Measurements from ENCODE around the gene STOML1. TPM values are rescaled to one million over a fixed set of nuclear protein-coding genes. Genes with fewer than 3 reads are reported as not detected.

The STOML1 gene
- total RNA-seq, 1 experiment from 2014 or later, result 19.7 TPM

DNA sequence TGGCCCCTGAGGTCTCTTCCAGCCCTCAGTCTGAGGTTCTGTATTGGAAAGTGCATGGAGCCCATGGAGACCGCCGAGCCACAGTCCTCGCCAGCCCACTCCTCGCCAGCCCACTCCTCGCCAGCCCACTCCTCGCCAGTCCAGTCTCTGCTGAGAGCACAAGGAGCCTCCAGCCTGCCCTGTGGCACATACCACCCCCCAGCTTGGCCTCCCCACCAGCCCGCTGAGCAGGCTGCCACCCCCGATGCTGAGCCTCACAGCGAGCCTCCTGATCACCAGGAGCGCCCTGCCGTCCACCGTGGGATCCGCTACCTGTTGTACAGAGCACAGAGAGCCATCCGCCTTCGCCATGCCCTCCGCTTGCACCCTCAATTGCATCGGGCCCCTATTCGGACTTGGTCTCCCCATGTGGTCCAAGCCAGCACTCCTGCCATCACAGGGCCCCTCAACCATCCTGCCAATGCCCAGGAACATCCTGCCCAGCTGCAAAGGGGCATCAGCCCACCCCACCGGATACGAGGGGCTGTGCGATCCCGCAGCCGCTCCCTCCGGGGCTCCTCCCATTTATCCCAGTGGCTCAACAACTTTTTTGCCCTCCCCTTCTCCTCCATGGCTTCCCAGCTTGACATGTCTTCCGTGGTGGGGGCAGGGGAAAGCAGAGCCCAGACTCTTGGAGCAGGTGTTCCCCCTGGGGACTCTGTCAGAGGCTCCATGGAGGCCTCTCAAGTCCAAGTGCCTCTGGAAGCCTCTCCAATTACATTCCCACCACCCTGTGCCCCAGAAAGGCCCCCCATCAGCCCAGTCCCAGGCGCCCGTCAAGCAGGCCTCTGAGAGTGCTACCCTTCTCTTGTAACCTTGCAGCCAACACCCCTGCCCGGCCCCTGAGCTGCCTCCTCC lies 43.3 kb upstream of the STOML1 start:
- H3K36me3 Mint-ChIP-seq (ENCODE audit: insufficient read depth, unreplicated experiment), result peaks cover 42% of the 10 kb centered on the region
- intact Hi-C loops (cut with micrococcal nuclease; ENCODE audit: unreplicated experiment), result no loop called here
- H3K27ac Mint-ChIP-seq (ENCODE audit: unreplicated experiment), result no peak overlapping the region
- BruUV-seq (replicated peaks), result no TSS peak
- TF ChIP-seq, protein P1, sequence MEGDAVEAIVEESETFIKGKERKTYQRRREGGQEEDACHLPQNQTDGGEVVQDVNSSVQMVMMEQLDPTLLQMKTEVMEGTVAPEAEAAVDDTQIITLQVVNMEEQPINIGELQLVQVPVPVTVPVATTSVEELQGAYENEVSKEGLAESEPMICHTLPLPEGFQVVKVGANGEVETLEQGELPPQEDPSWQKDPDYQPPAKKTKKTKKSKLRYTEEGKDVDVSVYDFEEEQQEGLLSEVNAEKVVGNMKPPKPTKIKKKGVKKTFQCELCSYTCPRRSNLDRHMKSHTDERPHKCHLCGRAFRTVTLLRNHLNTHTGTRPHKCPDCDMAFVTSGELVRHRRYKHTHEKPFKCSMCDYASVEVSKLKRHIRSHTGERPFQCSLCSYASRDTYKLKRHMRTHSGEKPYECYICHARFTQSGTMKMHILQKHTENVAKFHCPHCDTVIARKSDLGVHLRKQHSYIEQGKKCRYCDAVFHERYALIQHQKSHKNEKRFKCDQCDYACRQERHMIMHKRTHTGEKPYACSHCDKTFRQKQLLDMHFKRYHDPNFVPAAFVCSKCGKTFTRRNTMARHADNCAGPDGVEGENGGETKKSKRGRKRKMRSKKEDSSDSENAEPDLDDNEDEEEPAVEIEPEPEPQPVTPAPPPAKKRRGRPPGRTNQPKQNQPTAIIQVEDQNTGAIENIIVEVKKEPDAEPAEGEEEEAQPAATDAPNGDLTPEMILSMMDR (IDR thresholded peaks at IDR 0.05; ENCODE audit: unreplicated experiment), result no peak
- no peaks in the 10 kb centered on the region for H3K27me3 Mint-ChIP-seq (ENCODE audit: unreplicated experiment)
- CTCF ChIA-PET, result interaction anchor here (1.3 to 2.1 kb wide), 4 partner anchors 13 to 145 kb away, joined by 3 to 90 read pairs (median 12); no protein-coding TSS in a partner anchor
- no peaks in the 10 kb centered on the region for H3K4me1 Mint-ChIP-seq (ENCODE audit: low read depth, unreplicated experiment)
- DNase-seq, result no peak
- H3K4me3 Mint-ChIP-seq (ENCODE audit: low read depth, unreplicated experiment), result no peak overlapping the region
- no peaks in the 10 kb centered on the region for H3K9me3 Mint-ChIP-seq (ENCODE audit: low read depth, unreplicated experiment)

DNA sequence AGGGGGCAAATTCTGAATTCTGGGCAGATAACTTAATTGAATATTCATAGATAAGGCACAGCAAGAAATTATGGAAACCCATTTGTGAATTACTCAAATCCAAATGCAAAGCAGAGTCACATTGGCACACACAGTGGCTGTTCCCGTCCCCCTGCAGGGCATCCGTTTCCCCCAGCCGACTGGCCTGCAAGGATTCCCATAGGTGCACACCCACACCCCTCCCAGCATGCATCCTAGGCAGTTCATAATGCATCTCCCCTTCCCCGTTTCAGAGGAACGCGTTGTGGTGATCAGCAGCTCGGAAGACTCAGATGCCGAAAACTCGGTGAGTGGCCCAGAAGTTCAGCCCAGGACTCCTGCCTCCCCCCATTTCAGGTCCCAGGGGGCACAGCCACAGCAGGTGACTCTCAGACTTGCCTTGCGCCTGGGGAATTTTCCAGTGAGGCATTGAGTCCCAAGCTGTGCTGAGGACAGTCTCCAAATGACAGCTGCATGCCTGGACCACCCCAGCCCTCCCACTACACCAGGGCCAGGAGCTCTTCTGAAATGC lies 42.2 kb upstream of the STOML1 start:
- BruUV-seq (replicated peaks), result no TSS peak
- Mint-ChIP-seq H3K9me3 (ENCODE audit: low read depth, unreplicated experiment) (no peaks in the 10 kb centered on the region), H3K27me3 (ENCODE audit: unreplicated experiment) (no peaks in the 10 kb centered on the region), H3K36me3 (ENCODE audit: insufficient read depth, unreplicated experiment) (peaks cover 42% of the 10 kb centered on the region), H3K4me1 (ENCODE audit: low read depth, unreplicated experiment) (no peaks in the 10 kb centered on the region), H3K27ac (ENCODE audit: unreplicated experiment) (no peak overlapping the region), H3K4me3 (ENCODE audit: low read depth, unreplicated experiment) (no peak overlapping the region)
- no peak for DNase-seq
- CTCF ChIA-PET, result interaction anchor here (1.5 kb wide), 1 partner anchor 14 kb away, joined by 4 read pairs; no protein-coding TSS in a partner anchor
- TF ChIP-seq, protein P1 (IDR thresholded peaks at IDR 0.05; ENCODE audit: unreplicated experiment), result no peak
- intact Hi-C loops (cut with micrococcal nuclease; ENCODE audit: unreplicated experiment), result no loop called here

DNA sequence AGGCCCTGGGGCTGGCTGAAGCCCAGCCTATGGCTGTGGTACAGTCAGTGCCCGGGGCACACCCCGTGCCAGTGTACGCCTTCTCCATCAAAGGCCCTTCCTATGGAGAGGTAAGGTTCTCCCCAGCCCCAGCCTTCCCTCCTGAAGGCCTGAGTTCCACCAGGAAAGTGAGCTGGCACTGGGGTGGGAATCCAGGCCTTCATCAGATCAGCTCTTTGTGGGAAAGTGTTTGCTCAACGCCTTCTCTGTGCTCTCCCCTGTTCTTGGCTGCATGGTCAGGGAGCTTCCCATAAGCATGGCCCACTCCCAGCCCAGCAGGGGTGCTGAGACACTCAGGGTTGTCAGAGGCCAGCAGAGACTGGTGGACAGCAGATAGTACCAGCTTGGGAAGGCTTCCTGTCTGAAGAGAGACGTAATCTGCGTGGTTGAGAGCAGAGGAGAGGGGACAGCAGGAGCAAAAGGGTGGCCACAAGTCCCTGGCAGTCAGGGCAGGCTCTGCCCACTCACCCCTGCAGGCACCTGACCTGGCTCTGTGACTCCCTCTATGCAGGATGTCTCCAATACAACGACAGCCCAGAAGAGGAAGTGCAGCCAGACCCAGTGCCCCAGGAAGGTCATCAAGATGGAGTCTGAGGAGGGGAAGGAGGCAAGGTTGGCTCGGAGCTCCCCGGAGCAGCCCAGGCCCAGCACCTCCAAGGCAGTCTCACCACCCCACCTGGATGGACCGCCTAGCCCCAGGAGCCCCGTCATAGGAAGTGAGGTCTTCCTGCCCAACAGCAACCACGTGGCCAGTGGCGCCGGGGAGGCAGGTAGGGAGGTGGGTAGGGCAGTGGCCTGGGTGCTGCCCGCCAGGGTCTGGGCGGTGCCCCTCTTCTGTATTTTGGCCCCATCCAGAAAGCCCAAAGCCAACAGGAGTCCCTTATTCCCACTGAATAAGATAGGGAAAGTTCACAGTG lies 40.8 kb upstream of the STOML1 start:
- no TSS peak for BruUV-seq (replicated peaks)
- intact Hi-C loops (cut with micrococcal nuclease; ENCODE audit: unreplicated experiment), result no loop called here
- CTCF ChIA-PET, result interaction anchor here (1.5 to 1.6 kb wide), 2 partner anchors 16 to 60 kb away, joined by 4 read pairs; no protein-coding TSS in a partner anchor
- Mint-ChIP-seq H3K27me3 (ENCODE audit: unreplicated experiment) (no peaks in the 10 kb centered on the region), H3K9me3 (ENCODE audit: low read depth, unreplicated experiment) (no peaks in the 10 kb centered on the region), H3K36me3 (ENCODE audit: insufficient read depth, unreplicated experiment) (peaks cover 36% of the 10 kb centered on the region), H3K27ac (ENCODE audit: unreplicated experiment) (no peak overlapping the region), H3K4me3 (ENCODE audit: low read depth, unreplicated experiment) (no peak overlapping the region), H3K4me1 (ENCODE audit: low read depth, unreplicated experiment) (no peaks in the 10 kb centered on the region)
- DNase-seq, result no peak
- TF ChIP-seq, protein P1 (IDR thresholded peaks at IDR 0.05; ENCODE audit: unreplicated experiment), result no peak

DNA sequence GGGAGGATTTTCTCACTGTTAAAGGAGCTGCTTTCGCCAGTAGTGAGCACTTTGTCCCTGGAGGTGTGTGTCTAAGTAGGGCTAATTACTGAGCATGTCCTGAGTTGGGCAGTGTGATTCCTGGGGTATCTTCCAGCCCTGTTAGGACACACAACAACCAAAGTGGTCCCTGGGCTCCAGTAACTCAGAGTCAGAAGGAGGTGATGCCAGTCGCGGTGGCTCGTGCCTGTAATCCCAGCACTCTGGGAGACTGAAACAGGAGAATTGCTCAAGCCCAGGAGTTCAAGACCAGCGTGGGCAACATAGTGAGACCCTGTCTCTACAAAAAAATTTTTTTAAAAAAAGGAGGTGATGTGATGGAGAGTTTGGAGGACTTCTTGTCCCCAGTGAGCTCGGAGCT lies 40.0 kb upstream of the STOML1 start:
- BruUV-seq (replicated peaks), result no TSS peak
- CTCF ChIA-PET, result interaction anchor here (1.6 kb wide), 1 partner anchor 59 kb away, joined by 4 read pairs; no protein-coding TSS in a partner anchor
- H3K27ac Mint-ChIP-seq (ENCODE audit: unreplicated experiment), result no peak overlapping the region
- DNase-seq, result no peak
- H3K4me3 Mint-ChIP-seq (ENCODE audit: low read depth, unreplicated experiment), result no peak overlapping the region
- H3K36me3 Mint-ChIP-seq (ENCODE audit: insufficient read depth, unreplicated experiment), result peaks cover 30% of the 10 kb centered on the region
- intact Hi-C loops (cut with micrococcal nuclease; ENCODE audit: unreplicated experiment), result no loop called here
- no peaks in the 10 kb centered on the region for H3K4me1 Mint-ChIP-seq (ENCODE audit: low read depth, unreplicated experiment)
- H3K9me3 Mint-ChIP-seq (ENCODE audit: low read depth, unreplicated experiment), result no peaks in the 10 kb centered on the region
- no peaks in the 10 kb centered on the region for H3K27me3 Mint-ChIP-seq (ENCODE audit: unreplicated experiment)
- TF ChIP-seq, protein P1 (IDR thresholded peaks at IDR 0.05; ENCODE audit: unreplicated experiment), result no peak

Data from Calu3 (cell line).